Natural killer cell (primary cell): ENCODE results near the gene BEAN1. TPM values are rescaled to one million over a fixed set of nuclear protein-coding genes. Genes with fewer than 3 reads are reported as not detected.

Source experiments
- ATAC-seq, 3 donors: fragments of 150-1000 bp in 2 of 3; fragments of 200-7000 bp in 1 of 3; cut with Tn5 transposase; 1 replicate in 1 of 3; 2 replicates in 2 of 3; pipeline ENCODE4 v1.10.0; 2021; ENCODE audit warnings: mild to moderate bottlenecking in 2 of 3, moderate library complexity in 2 of 3
- DNase-seq, 2 donors: peaks; one replicate each; pipeline versions ENCODE4 v3.0.0 to v3.0.0-alpha.2; 2013 to 2021; ENCODE audit warnings: mixed read lengths in 1 of 2
- H3K27ac ChIP-seq: one replicate; pipeline ENCODE4 v1.5.1; 2013; ENCODE audit warnings: mild to moderate bottlenecking, low read length
- H3K27me3 ChIP-seq: one replicate; pipeline ENCODE4 v1.6.1; 2013; ENCODE audit warnings: low read length; ENCODE audit not compliant: control insufficient read depth, insufficient read depth
- H3K36me3 ChIP-seq: one replicate; pipeline ENCODE4 v1.6.1; 2013; ENCODE audit warnings: low read length; ENCODE audit not compliant: control insufficient read depth, insufficient read depth
- H3K4me1 ChIP-seq: one replicate; pipeline ENCODE4 v1.6.1; 2013; ENCODE audit warnings: low read length; ENCODE audit not compliant: control insufficient read depth, insufficient read depth
- H3K4me3 ChIP-seq: one replicate; pipeline ENCODE4 v1.5.1; 2013; ENCODE audit warnings: low read length
- H3K9me3 ChIP-seq: one replicate; pipeline ENCODE4 v1.6.1; 2013; ENCODE audit warnings: low read length; ENCODE audit not compliant: control insufficient read depth, insufficient read depth
- H3K27ac Mint-ChIP-seq, 2 donors: one replicate each; pipeline ENCODE4 v1.8.0; 2022; ENCODE audit warnings: mild to moderate bottlenecking in 2 of 2, mixed read lengths in 2 of 2, moderate library complexity in 1 of 2
- H3K27me3 Mint-ChIP-seq, 2 donors: one replicate each; pipeline ENCODE4 v1.8.0; 2022; ENCODE audit warnings: low read depth in 2 of 2, mixed read lengths in 2 of 2
- H3K36me3 Mint-ChIP-seq: one replicate; pipeline ENCODE4 v1.8.0; 2022; ENCODE audit warnings: mixed read lengths
- H3K4me1 Mint-ChIP-seq, 2 donors: one replicate each; pipeline ENCODE4 v1.8.0; 2022; ENCODE audit warnings: mixed read lengths in 2 of 2
- H3K4me3 Mint-ChIP-seq: one replicate; pipeline ENCODE4 v1.8.0; 2022; ENCODE audit warnings: mild to moderate bottlenecking, moderate library complexity, mixed read lengths
- H3K9me3 Mint-ChIP-seq, 2 donors: one replicate each; pipeline ENCODE4 v1.8.0; 2022; ENCODE audit warnings: mixed read lengths in 2 of 2
- WGBS: methylation state at CpG from one replicate; pipeline ENCODE4 v1.1.7; 2013; ENCODE audit warnings: missing lambda C conversion rate; ENCODE audit not compliant: insufficient coverage; 5-methylcytosine and 5-hydroxymethylcytosine counted together
- intact Hi-C: fragments of 100-400 bp; cut with micrococcal nuclease; formaldehyde crosslinking; loops from one replicate; pipeline ENCODE4 v1.14.2; 2022
- total RNA-seq, 4 donors: library from RNA; stranded (reverse); fragments of 120-200 nt in 1 of 4; gene quantifications; one replicate each; pipeline versions ENCODE4 v1.2.3 to v1.2.4, GENCODE V29; 2013 to 2022
- TF ChIP-seq, protein P1 (sequence below): fragments of 200-600 bp; IDR thresholded peaks from one replicate; pipeline ENCODE4 v1.8.0; 2022; ENCODE audit warnings: antibody characterized with exemption

The BEAN1 gene
- total RNA-seq, 3 donors from 2014 or later (not counting 1 experiment from before 2014, with no cell fraction given) = not detected

DNA sequence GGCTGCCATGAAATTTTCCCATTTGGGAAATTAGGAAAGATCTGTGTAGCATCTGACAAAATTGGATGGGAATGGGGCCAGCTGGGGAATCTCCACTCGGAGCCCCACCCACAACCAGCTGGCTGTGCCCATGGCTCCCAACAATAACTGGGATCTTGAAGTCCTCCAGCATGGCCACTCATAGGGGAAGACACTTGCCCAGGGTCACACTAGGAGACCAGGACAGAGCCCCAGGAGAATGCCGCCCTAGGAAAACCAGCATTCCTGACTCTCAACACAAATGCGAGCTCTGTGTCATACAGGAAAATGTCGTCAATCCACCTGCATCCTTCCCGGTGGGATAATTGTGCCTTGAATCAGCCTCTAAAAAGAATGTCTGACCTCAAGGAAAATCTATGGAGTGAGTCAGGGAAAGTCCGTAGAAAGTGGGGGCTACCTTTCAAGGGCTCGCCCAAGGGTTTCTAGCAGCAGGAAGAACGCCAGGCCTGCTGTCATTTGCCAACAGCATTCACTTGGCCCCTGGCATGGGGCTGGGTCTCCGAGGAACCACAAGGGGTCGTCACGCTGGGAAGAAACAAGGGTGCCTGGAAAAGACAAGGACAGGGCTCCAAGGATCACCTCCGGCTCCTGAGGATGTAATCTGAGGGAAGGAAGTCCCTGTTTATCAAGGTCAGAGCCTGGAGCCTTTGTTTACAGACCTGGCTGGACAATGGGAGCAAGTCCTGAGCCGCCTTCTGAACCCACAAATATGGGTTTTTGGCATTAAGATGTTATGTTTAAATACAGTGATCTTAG lies 44.7 kb upstream of the BEAN1 start:
- no peak overlapping the region for H3K27ac Mint-ChIP-seq
- H3K9me3 Mint-ChIP-seq = peaks cover 8 to 10% of the 10 kb centered on the region in 2 donors
- H3K4me1 Mint-ChIP-seq = peaks cover 9 to 18% of the 10 kb centered on the region in 2 donors
- 90% methylated on average over 13 of the region's 13 CpGs for WGBS
- no peaks in the 10 kb centered on the region for H3K36me3 Mint-ChIP-seq
- DNase-seq (no peak), ATAC-seq (no peak)
- intact Hi-C loops = no loop called here
- no peaks in the 10 kb centered on the region for H3K27me3 ChIP-seq
- no peak overlapping the region for H3K4me3 Mint-ChIP-seq
- H3K4me3 ChIP-seq = no peak overlapping the region
- H3K27me3 Mint-ChIP-seq = peaks cover 4 to 6% of the 10 kb centered on the region in 2 donors
- H3K9me3 ChIP-seq = peaks cover 8% of the 10 kb centered on the region
- H3K36me3 ChIP-seq = no peaks in the 10 kb centered on the region
- no peak overlapping the region for H3K27ac ChIP-seq
- H3K4me1 ChIP-seq = no peaks in the 10 kb centered on the region
- TF ChIP-seq, protein P1, sequence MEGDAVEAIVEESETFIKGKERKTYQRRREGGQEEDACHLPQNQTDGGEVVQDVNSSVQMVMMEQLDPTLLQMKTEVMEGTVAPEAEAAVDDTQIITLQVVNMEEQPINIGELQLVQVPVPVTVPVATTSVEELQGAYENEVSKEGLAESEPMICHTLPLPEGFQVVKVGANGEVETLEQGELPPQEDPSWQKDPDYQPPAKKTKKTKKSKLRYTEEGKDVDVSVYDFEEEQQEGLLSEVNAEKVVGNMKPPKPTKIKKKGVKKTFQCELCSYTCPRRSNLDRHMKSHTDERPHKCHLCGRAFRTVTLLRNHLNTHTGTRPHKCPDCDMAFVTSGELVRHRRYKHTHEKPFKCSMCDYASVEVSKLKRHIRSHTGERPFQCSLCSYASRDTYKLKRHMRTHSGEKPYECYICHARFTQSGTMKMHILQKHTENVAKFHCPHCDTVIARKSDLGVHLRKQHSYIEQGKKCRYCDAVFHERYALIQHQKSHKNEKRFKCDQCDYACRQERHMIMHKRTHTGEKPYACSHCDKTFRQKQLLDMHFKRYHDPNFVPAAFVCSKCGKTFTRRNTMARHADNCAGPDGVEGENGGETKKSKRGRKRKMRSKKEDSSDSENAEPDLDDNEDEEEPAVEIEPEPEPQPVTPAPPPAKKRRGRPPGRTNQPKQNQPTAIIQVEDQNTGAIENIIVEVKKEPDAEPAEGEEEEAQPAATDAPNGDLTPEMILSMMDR = no peak

DNA sequence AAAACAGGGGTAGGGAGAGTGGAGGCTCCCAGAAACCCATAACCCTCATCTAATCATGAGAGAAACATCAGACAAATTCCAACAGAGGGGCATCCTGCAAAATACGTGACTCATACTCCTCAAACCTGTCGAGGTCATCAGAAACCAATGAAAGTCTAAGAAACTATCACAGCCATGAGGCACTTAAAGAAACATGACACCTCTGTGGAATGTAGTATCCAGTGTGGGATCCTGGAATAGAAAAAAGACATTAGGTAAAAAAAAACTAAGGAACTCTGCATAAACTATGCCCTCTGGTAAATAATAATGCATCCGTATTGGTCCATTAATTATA lies 44.2 kb upstream of the BEAN1 start:
- TF ChIP-seq, protein P1 = no peak
- Histone ChIP-seq H3K36me3 (no peaks in the 10 kb centered on the region), H3K4me1 (no peaks in the 10 kb centered on the region), H3K4me3 (no peak overlapping the region), H3K9me3 (peaks cover 8% of the 10 kb centered on the region), H3K27me3 (no peaks in the 10 kb centered on the region), H3K27ac (no peak overlapping the region)
- Mint-ChIP-seq H3K27ac (no peak overlapping the region), H3K9me3 (peaks cover 8 to 10% of the 10 kb centered on the region in 2 donors), H3K36me3 (no peaks in the 10 kb centered on the region), H3K4me1 (peaks cover 9 to 18% of the 10 kb centered on the region in 2 donors), H3K4me3 (no peak overlapping the region), H3K27me3 (peaks cover 4 to 6% of the 10 kb centered on the region in 2 donors)
- WGBS = 88% methylated on average over 2 of the region's 3 CpGs
- ATAC-seq (no peak), DNase-seq (no peak)
- intact Hi-C loops = no loop called here

DNA sequence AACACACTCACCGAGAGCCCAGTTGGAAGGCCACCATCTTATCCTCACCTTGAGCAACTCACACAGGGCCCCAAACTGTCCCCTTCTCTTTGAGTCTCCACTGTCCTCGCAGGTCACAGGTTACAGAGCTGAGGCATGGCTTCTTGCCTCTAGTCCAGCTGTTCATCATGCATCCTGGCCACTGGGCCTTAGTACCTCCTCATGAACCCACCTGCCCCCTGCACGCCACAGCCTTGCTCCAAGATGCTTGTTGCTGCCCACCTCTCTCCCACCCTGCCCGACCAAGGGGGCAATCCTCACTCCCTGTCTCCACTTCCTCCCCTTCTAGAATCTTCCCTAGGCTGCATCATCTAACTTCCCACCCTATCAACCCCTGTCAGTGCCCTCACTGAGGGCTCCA lies 43.5 kb upstream of the BEAN1 start:
- peaks cover 4 to 6% of the 10 kb centered on the region in 2 donors for H3K27me3 Mint-ChIP-seq
- ATAC-seq (no peak), DNase-seq (no peak)
- TF ChIP-seq, protein P1 = no peak
- no peaks in the 10 kb centered on the region for H3K4me1 ChIP-seq
- no peak overlapping the region for H3K4me3 Mint-ChIP-seq
- intact Hi-C loops = no loop called here
- no peak overlapping the region for H3K27ac Mint-ChIP-seq
- no peak overlapping the region for H3K4me3 ChIP-seq
- 84% methylated on average over 4 of the region's 4 CpGs for WGBS
- peaks cover 8 to 10% of the 10 kb centered on the region in 2 donors for H3K9me3 Mint-ChIP-seq
- peaks cover 8 to 17% of the 10 kb centered on the region in 2 donors for H3K4me1 Mint-ChIP-seq
- no peaks in the 10 kb centered on the region for H3K36me3 ChIP-seq
- no peak overlapping the region for H3K27ac ChIP-seq
- H3K9me3 ChIP-seq = peaks cover 8% of the 10 kb centered on the region
- no peaks in the 10 kb centered on the region for H3K36me3 Mint-ChIP-seq
- H3K27me3 ChIP-seq = no peaks in the 10 kb centered on the region

DNA sequence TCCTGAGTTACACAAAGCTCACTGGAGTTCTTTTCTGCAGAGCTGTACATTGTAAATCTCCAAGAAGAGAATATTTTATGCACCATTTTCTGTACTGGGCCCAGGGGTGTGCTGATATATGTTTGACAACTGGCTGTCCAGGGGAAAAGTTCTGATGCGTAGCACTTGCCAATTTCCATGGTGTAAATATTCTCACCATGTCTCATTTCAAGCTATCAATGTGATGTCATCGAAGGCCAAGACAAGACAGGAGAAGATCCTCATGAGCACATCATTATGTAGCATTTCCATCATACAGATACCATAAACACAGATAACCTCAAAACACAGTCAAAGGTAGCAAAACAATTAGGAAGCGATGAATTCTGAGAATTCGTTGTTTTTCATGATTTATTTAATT lies 41.7 kb upstream of the BEAN1 start:
- no peak for DNase-seq
- TF ChIP-seq, protein P1 = no peak
- Mint-ChIP-seq H3K27ac (no peak overlapping the region), H3K4me3 (no peak overlapping the region), H3K4me1 (peaks cover 0 to 4% of the 10 kb centered on the region in 2 donors), H3K27me3 (peaks cover 4 to 6% of the 10 kb centered on the region in 2 donors), H3K36me3 (no peaks in the 10 kb centered on the region), H3K9me3 (peaks cover 2 to 3% of the 10 kb centered on the region in 2 donors)
- Histone ChIP-seq H3K27ac (no peak overlapping the region), H3K36me3 (no peaks in the 10 kb centered on the region), H3K4me1 (no peaks in the 10 kb centered on the region), H3K27me3 (no peaks in the 10 kb centered on the region), H3K9me3 (no peaks in the 10 kb centered on the region), H3K4me3 (no peak overlapping the region)
- 88% methylated on average over 2 of the region's 4 CpGs for WGBS
- intact Hi-C loops = no loop called here
- ATAC-seq = no peak
